B cell (primary cell): ENCODE results near the gene THRB. TPM values are rescaled to one million over a fixed set of nuclear protein-coding genes. Genes with fewer than 3 reads are reported as not detected.

ENCODE experiments used
- ATAC-seq: fragments of 200-7000 bp; cut with Tn5 transposase; one replicate; pipeline ENCODE4 v1.10.0; 2021; ENCODE audit warnings: low read depth, mild to moderate bottlenecking, moderate number of reproducible peaks, moderate library complexity
- CTCF ChIA-PET: fragments of 350-600 bp; sonication (Branson Sonifier 250); formaldehyde crosslinking; loops from one replicate; lab custom pipeline; 2021; ENCODE audit warnings: antibody characterized with exemption, inconsistent platforms; lab: Charles Lee
- POLR2A ChIA-PET: fragments of 350-600 bp; sonication (Branson Sonifier 250); formaldehyde crosslinking; loops from one replicate; lab custom pipeline; 2021; ENCODE audit warnings: antibody characterized with exemption; lab: Charles Lee
- DNase-seq: peaks from one replicate; pipeline ENCODE4 v3.0.0; 2013
- H2AFZ ChIP-seq: 2 replicates; pipeline ENCODE4 v1.6.1; 2012; ENCODE audit warnings: mild to moderate bottlenecking, low read depth, low read length; ENCODE audit not compliant: insufficient read depth, poor library complexity, severe bottlenecking
- H3K27ac ChIP-seq, 2 donors: 1 replicate in 1 of 2; 2 replicates in 1 of 2; pipeline ENCODE4 v1.5.1; 2012 to 2013; ENCODE audit warnings: low read length in 2 of 2, mild to moderate bottlenecking in 2 of 2, moderate library complexity in 1 of 2
- H3K27me3 ChIP-seq, 4 experiments: fragments of 200-600 bp in 1 of 4; sonication (generic) in 1 of 4; replicated peaks in 1 of 4; 1 replicate in 2 of 4; 2 replicates in 2 of 4; pipeline versions ENCODE4 v1.6.1 to v1.7.0; 2013 to 2016; ENCODE audit warnings: low read length in 3 of 4, mild to moderate bottlenecking in 2 of 4, mixed read lengths in 1 of 4, moderate library complexity in 1 of 4; ENCODE audit not compliant: insufficient read depth in 4 of 4, control insufficient read depth in 3 of 4; ENCODE audit errors: control extremely low read depth in 1 of 4
- H3K36me3 ChIP-seq, 2 experiments: replicated peaks in 1 of 2; 1 replicate in 1 of 2; 2 replicates in 1 of 2; pipeline versions ENCODE4 v1.6.1 to v1.7.1; 2013; ENCODE audit warnings: low read length in 1 of 2; ENCODE audit not compliant: insufficient read depth in 2 of 2, control insufficient read depth in 1 of 2; ENCODE audit errors: control extremely low read depth in 1 of 2, extremely low read depth in 1 of 2
- H3K4me1 ChIP-seq, 2 donors: fragments of 200-600 bp in 1 of 2; sonication (generic) in 1 of 2; 1 replicate in 1 of 2; 2 replicates in 1 of 2; pipeline versions ENCODE4 v1.5.1 to v1.6.1; 2013 to 2017; ENCODE audit warnings: low read length in 2 of 2; ENCODE audit not compliant: control insufficient read depth in 2 of 2, insufficient read depth in 2 of 2
- H3K4me2 ChIP-seq: replicated peaks from 2 replicates; pipeline ENCODE3; 2012; ENCODE audit warnings: mild to moderate bottlenecking, low read depth, low read length; ENCODE audit not compliant: poor library complexity, severe bottlenecking
- H3K4me3 ChIP-seq, 5 experiments: fragments of 200-600 bp in 1 of 5; sonication (generic) in 1 of 5; 1 replicate in 3 of 5; 2 replicates in 2 of 5; pipeline versions ENCODE4 v1.5.1 to v1.7.0; 2011 to 2016; ENCODE audit warnings: low read length in 4 of 5, mild to moderate bottlenecking in 4 of 5, low read depth in 2 of 5, control low read depth in 1 of 5, moderate library complexity in 1 of 5; ENCODE audit not compliant: insufficient read depth in 1 of 5; ENCODE audit errors: control extremely low read depth in 1 of 5, extremely low read depth in 1 of 5
- H3K79me2 ChIP-seq: fragments of 200-600 bp; sonication (generic); one replicate; pipeline ENCODE4 v1.6.0; 2016; ENCODE audit warnings: low read length; ENCODE audit not compliant: control insufficient read depth, insufficient read depth
- H3K9ac ChIP-seq: fragments of 200-600 bp; sonication (generic); 2 replicates; pipeline ENCODE4 v1.6.1; 2017; ENCODE audit warnings: mild to moderate bottlenecking, low read length, moderate library complexity
- H3K9me3 ChIP-seq, 3 donors: one replicate each; pipeline versions ENCODE4 v1.6.1 to v1.7.1; 2013; ENCODE audit warnings: low read length in 2 of 3; ENCODE audit not compliant: control insufficient read depth in 2 of 3, insufficient read depth in 1 of 3; ENCODE audit errors: control extremely low read depth in 1 of 3
- H4K20me1 ChIP-seq: 2 replicates; pipeline ENCODE4 v1.6.0; 2012; ENCODE audit warnings: mild to moderate bottlenecking, low read length; ENCODE audit not compliant: insufficient read depth, control insufficient read depth, poor library complexity, severe bottlenecking
- H3K27ac Mint-ChIP-seq: one replicate; pipeline ENCODE4 v1.8.0; 2021; ENCODE audit warnings: mixed read lengths
- H3K27me3 Mint-ChIP-seq: one replicate; pipeline ENCODE4 v1.8.0; 2021; ENCODE audit warnings: mixed read lengths
- H3K4me1 Mint-ChIP-seq: one replicate; pipeline ENCODE4 v1.8.0; 2021; ENCODE audit warnings: mixed read lengths
- H3K4me3 Mint-ChIP-seq: one replicate; pipeline ENCODE4 v1.8.0; 2021; ENCODE audit warnings: mixed read lengths
- H3K9me3 Mint-ChIP-seq: one replicate; pipeline ENCODE4 v1.8.0; 2022; ENCODE audit warnings: mixed read lengths; ENCODE audit not compliant: insufficient read depth
- EZH2 ChIP-seq: IDR thresholded peaks from 2 replicates; pipeline ENCODE4 v1.6.1; 2012; ENCODE audit warnings: borderline replicate concordance, low read depth, mild to moderate bottlenecking, moderate library complexity, low read length; ENCODE audit not compliant: insufficient read depth, poor library complexity, severe bottlenecking
- WGBS: methylation state at CpG from one replicate; pipeline ENCODE4 v1.1.5; 2013; ENCODE audit warnings: missing lambda C conversion rate; ENCODE audit not compliant: insufficient coverage; 5-methylcytosine and 5-hydroxymethylcytosine counted together
- intact Hi-C: fragments of 100-400 bp; cut with micrococcal nuclease; formaldehyde crosslinking; loops from one replicate; pipeline ENCODE4 v1.10.0; 2022
- polyA plus RNA-seq: library from polyadenylated mRNA; depleted of rRNA; stranded (reverse); fragments of >200 nt; gene quantifications from 2 replicates; pipeline ENCODE4 v1.2.3, GENCODE V29; 2012
- total RNA-seq, 2 donors: library from RNA; stranded (reverse); fragments of 120-200 nt in 1 of 2; gene quantifications; 1 replicate in 1 of 2; 2 replicates in 1 of 2; pipeline versions ENCODE4 v1.2.3 to v1.2.4, GENCODE V29; 2013 to 2022
- TF ChIP-seq, protein P1 (sequence below): fragments of 200-600 bp; IDR thresholded peaks from one replicate; pipeline ENCODE4 v1.8.0; 2022; ENCODE audit warnings: antibody characterized with exemption, mild to moderate bottlenecking

THRB gene
- total and polyA plus RNA-seq, 2 donors (not counting 1 experiment from before 2014, with no cell fraction given) = 0.86 to 1.8 TPM

DNA sequence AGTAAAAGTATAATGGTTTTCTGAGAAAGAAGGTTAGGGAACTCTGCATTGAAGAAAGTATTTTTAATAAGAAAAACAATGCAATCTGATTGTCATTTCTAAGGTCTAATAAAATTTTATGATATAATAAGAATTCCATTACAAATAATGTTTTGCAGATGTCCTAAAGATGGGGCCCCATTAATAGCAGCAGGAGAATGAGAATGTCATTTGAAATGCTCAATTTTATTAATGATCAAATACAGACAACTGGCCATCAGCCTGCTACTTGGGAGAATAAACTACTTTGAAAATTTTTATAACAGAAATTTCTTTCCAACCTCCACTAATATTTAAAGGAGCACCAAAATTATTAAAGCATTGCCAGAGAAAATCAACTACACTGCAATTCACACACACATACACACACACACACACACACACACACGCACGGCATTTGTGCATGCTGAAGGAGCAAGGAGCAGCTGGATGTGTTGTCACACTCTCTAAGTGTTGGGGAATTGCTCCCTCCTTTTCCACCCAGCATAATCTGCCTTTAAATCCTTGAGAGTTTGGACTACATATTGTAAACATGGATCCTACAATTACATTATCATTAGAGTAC, 109.5 kb downstream of the THRB start:
- no peak overlapping the region for H3K4me3 ChIP-seq
- TF ChIP-seq EZH2 = no peak
- TF ChIP-seq, protein P1, sequence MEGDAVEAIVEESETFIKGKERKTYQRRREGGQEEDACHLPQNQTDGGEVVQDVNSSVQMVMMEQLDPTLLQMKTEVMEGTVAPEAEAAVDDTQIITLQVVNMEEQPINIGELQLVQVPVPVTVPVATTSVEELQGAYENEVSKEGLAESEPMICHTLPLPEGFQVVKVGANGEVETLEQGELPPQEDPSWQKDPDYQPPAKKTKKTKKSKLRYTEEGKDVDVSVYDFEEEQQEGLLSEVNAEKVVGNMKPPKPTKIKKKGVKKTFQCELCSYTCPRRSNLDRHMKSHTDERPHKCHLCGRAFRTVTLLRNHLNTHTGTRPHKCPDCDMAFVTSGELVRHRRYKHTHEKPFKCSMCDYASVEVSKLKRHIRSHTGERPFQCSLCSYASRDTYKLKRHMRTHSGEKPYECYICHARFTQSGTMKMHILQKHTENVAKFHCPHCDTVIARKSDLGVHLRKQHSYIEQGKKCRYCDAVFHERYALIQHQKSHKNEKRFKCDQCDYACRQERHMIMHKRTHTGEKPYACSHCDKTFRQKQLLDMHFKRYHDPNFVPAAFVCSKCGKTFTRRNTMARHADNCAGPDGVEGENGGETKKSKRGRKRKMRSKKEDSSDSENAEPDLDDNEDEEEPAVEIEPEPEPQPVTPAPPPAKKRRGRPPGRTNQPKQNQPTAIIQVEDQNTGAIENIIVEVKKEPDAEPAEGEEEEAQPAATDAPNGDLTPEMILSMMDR = no peak
- H3K4me3 Mint-ChIP-seq = no peak overlapping the region
- H3K4me1 Mint-ChIP-seq = no peaks in the 10 kb centered on the region
- no CpG with 5 or more reads among the region's 2 CpGs for WGBS
- no peaks in the 10 kb centered on the region for H3K9me3 Mint-ChIP-seq
- no peak overlapping the region for H2AFZ ChIP-seq
- no peak overlapping the region for H3K27ac Mint-ChIP-seq
- H3K27me3 ChIP-seq = no peaks in the 10 kb centered on the region
- no peaks in the 10 kb centered on the region for H4K20me1 ChIP-seq
- H3K9ac ChIP-seq = no peak overlapping the region
- no peak overlapping the region for H3K4me2 ChIP-seq
- intact Hi-C loops = no loop called here
- H3K79me2 ChIP-seq = no peaks in the 10 kb centered on the region
- ChIA-PET POLR2A (no interaction called here), CTCF (no interaction called here)
- no peaks in the 10 kb centered on the region for H3K36me3 ChIP-seq
- H3K27ac ChIP-seq = no peak overlapping the region
- peaks cover 3% of the 10 kb centered on the region for H3K27me3 Mint-ChIP-seq
- no peaks in the 10 kb centered on the region for H3K9me3 ChIP-seq
- no peak for DNase-seq
- no peak for ATAC-seq
- no peaks in the 10 kb centered on the region for H3K4me1 ChIP-seq

DNA sequence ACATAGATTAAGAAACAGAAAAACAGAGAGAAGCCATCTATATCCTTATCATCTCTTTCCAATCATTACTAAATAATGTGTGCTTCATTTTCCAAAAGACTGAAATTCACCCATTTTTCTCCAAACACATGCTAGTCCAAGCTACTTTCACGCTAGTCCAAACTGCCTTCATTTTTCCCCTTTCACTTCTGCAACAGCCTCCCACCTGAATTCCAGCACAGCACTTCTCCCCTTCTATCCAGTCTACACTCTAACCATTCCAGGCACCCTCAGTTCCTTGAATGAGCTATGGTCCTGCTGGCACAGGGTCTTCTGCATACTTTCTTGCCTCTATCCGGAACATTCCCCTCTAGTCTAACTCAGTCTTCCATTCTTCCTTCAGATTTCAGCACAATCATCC, 112.0 kb downstream of the THRB start:
- Histone ChIP-seq H3K9me3 (no peaks in the 10 kb centered on the region), H4K20me1 (no peaks in the 10 kb centered on the region), H3K4me3 (no peak overlapping the region), H2AFZ (no peak overlapping the region), H3K36me3 (no peaks in the 10 kb centered on the region), H3K79me2 (no peaks in the 10 kb centered on the region), H3K9ac (no peak overlapping the region), H3K4me1 (no peaks in the 10 kb centered on the region), H3K27me3 (no peaks in the 10 kb centered on the region), H3K27ac (no peak overlapping the region), H3K4me2 (no peak overlapping the region)
- no peak overlapping the region for H3K4me3 Mint-ChIP-seq
- H3K4me1 Mint-ChIP-seq = no peaks in the 10 kb centered on the region
- H3K27me3 Mint-ChIP-seq = peaks cover 7% of the 10 kb centered on the region
- ChIA-PET POLR2A (no interaction called here), CTCF (no interaction called here)
- no peaks in the 10 kb centered on the region for H3K9me3 Mint-ChIP-seq
- ATAC-seq (no peak), DNase-seq (no peak)
- no peak overlapping the region for H3K27ac Mint-ChIP-seq
- TF ChIP-seq, protein P1 = no peak
- TF ChIP-seq EZH2 = no peak
- 90% methylated on average over 1 of the region's 2 CpGs for WGBS
- intact Hi-C loops = no loop called here
